IMR-90 (cell line): Measurements from ENCODE around the gene ITGA1. TPM values are rescaled to one million over a fixed set of nuclear protein-coding genes. Genes with fewer than 3 reads are reported as not detected.

ENCODE experiments used
- ATAC-seq: fragments of 200-7000 bp; cut with Tn5 transposase; 2 replicates; pipeline ENCODE4 v1.9.1; 2020; ENCODE audit warnings: low read depth, mild to moderate bottlenecking, moderate library complexity
- BruUV-seq: library from RNA; stranded (reverse); fragments of 400-500 nt; replicated peaks from 2 replicates; lab custom pipeline; 2021; lab: Mats Ljungman, UMichigan
- CTCF ChIA-PET: fragments of 300-600 bp; formaldehyde crosslinking; extraction: SDS; loops from one replicate; lab custom pipeline; 2021; ENCODE audit warnings: antibody characterized with exemption; lab: Yijun Ruan, JAX
- POLR2A ChIA-PET: fragments of 300-600 bp; sonication (Branson Sonifier 250); formaldehyde crosslinking; loops from one replicate; lab custom pipeline; 2022; ENCODE audit warnings: antibody characterized with exemption; ENCODE audit not compliant: unreplicated experiment; lab: Charles Lee
- DNase-seq: peaks from one replicate; pipeline ENCODE4 v3.0.0; 2013
- H2AFZ ChIP-seq: replicated peaks from 2 replicates; pipeline ENCODE3; 2013; ENCODE audit warnings: low read length, mild to moderate bottlenecking; ENCODE audit not compliant: poor library complexity
- H2AK5ac ChIP-seq: 2 replicates; pipeline ENCODE4 v1.6.1; 2013; ENCODE audit warnings: low read depth, low read length, inconsistent platforms
- H2AK9ac ChIP-seq: replicated peaks from 2 replicates; pipeline ENCODE3; 2013; ENCODE audit warnings: mild to moderate bottlenecking, low read depth, low read length, moderate library complexity; ENCODE audit not compliant: poor library complexity
- H2BK120ac ChIP-seq: 2 replicates; pipeline ENCODE4 v1.6.1; 2013; ENCODE audit warnings: low read depth, low read length, inconsistent platforms
- H2BK15ac ChIP-seq: 3 replicates; pipeline ENCODE4 v1.6.1; 2013; ENCODE audit warnings: low read depth, low read length, inconsistent platforms
- H2BK20ac ChIP-seq: 2 replicates; pipeline ENCODE4 v1.6.1; 2013; ENCODE audit warnings: low read depth, mild to moderate bottlenecking, inconsistent platforms, low read length, moderate library complexity
- H2BK5ac ChIP-seq: 2 replicates; pipeline ENCODE4 v1.6.1; 2013; ENCODE audit warnings: mild to moderate bottlenecking, low read depth, low read length, inconsistent platforms; ENCODE audit not compliant: poor library complexity, severe bottlenecking
- H3K14ac ChIP-seq: replicated peaks from 2 replicates; pipeline ENCODE4 v1.6.1; 2013; ENCODE audit warnings: low read depth, low read length, inconsistent platforms
- H3K18ac ChIP-seq: 2 replicates; pipeline ENCODE4 v1.6.1; 2013; ENCODE audit warnings: low read depth, low read length, control low read depth
- H3K23ac ChIP-seq: 2 replicates; pipeline ENCODE4 v1.6.1; 2013; ENCODE audit warnings: low read depth, low read length, inconsistent platforms
- H3K27ac ChIP-seq: 2 replicates; pipeline ENCODE4 v1.5.1; 2013; ENCODE audit warnings: mild to moderate bottlenecking, control low read depth, low read length; ENCODE audit not compliant: insufficient read depth
- H3K27me3 ChIP-seq: 2 replicates; pipeline ENCODE4 v1.6.1; 2013; ENCODE audit warnings: low read length; ENCODE audit not compliant: control insufficient read depth, insufficient read depth
- H3K36me3 ChIP-seq: 2 replicates; pipeline ENCODE4 v1.6.1; 2013; ENCODE audit warnings: low read length, mixed read lengths; ENCODE audit not compliant: control insufficient read depth, insufficient read depth
- H3K4ac ChIP-seq: 2 replicates; pipeline ENCODE4 v1.6.1; 2013; ENCODE audit warnings: low read depth, low read length, inconsistent platforms
- H3K4me1 ChIP-seq: 2 replicates; pipeline ENCODE4 v1.6.1; 2013; ENCODE audit warnings: low read length, mixed read lengths; ENCODE audit not compliant: control insufficient read depth, insufficient read depth
- H3K4me2 ChIP-seq: 2 replicates; pipeline ENCODE4 v1.6.1; 2013; ENCODE audit warnings: low read depth, mild to moderate bottlenecking, control low read depth, low read length, moderate library complexity
- H3K4me3 ChIP-seq: 2 replicates; pipeline ENCODE4 v1.5.1; 2013; ENCODE audit warnings: low read depth, mild to moderate bottlenecking, control low read depth, low read length, moderate library complexity; ENCODE audit not compliant: insufficient read depth
- H3K56ac ChIP-seq: 2 replicates; pipeline ENCODE4 v1.6.1; 2013; ENCODE audit warnings: low read length, inconsistent platforms; ENCODE audit not compliant: insufficient read depth; ENCODE audit errors: extremely low read depth
- H3K79me1 ChIP-seq, 2 experiments: 2 replicates each; pipeline ENCODE4 v1.6.1; 2013; ENCODE audit warnings: low read length in 2 of 2, inconsistent platforms in 1 of 2, low read depth in 1 of 2
- H3K9ac ChIP-seq: 2 replicates; pipeline ENCODE4 v1.6.1; 2013; ENCODE audit warnings: low read depth, low read length, control low read depth
- H3K9me1 ChIP-seq: 2 replicates; pipeline ENCODE4 v1.6.1; 2013; ENCODE audit warnings: low read length, inconsistent platforms; ENCODE audit not compliant: insufficient read depth
- H3K9me3 ChIP-seq: 2 replicates; pipeline ENCODE4 v1.6.1; 2013; ENCODE audit warnings: low read length; ENCODE audit not compliant: control insufficient read depth, insufficient read depth
- H4K20me1 ChIP-seq: 2 replicates; pipeline ENCODE4 v1.6.1; 2013; ENCODE audit warnings: low read length, inconsistent platforms; ENCODE audit not compliant: insufficient read depth
- H4K5ac ChIP-seq: 2 replicates; pipeline ENCODE4 v1.6.1; 2013; ENCODE audit warnings: mild to moderate bottlenecking, low read depth, low read length, control low read depth
- H4K8ac ChIP-seq, 2 experiments: 2 replicates each; pipeline ENCODE4 v1.6.1; 2013; ENCODE audit warnings: low read depth in 2 of 2, low read length in 2 of 2, control low read depth in 1 of 2, inconsistent platforms in 1 of 2
- H4K91ac ChIP-seq: 2 replicates; pipeline ENCODE4 v1.6.1; 2013; ENCODE audit warnings: low read depth, low read length, inconsistent platforms; ENCODE audit not compliant: insufficient read depth
- BHLHE40 ChIP-seq: fragments of 150-350 bp; IDR thresholded peaks from 2 replicates; pipeline ENCODE4 v1.6.1; 2016; ENCODE audit warnings: mild to moderate bottlenecking, low read depth, low read length
- CHD1 ChIP-seq: IDR thresholded peaks from 2 replicates; pipeline ENCODE4 v1.6.1; 2012; ENCODE audit warnings: low read depth, low read length, improper control_type of control experiment
- FOS ChIP-seq: fragments of 150-350 bp; IDR thresholded peaks from 2 replicates; pipeline ENCODE4 v1.6.1; 2016; ENCODE audit warnings: low read depth, low read length
- MAFK ChIP-seq: IDR thresholded peaks from 2 replicates; pipeline ENCODE4 v1.6.1; 2012; ENCODE audit warnings: low read depth, low read length, improper control_type of control experiment
- MAZ ChIP-seq: IDR thresholded peaks from 2 replicates; pipeline ENCODE4 v1.6.1; 2012; ENCODE audit warnings: low read depth, mild to moderate bottlenecking, low read length, improper control_type of control experiment, moderate library complexity, borderline replicate concordance
- MXI1 ChIP-seq: IDR thresholded peaks from 2 replicates; pipeline ENCODE4 v1.6.1; 2012; ENCODE audit warnings: low read depth, mild to moderate bottlenecking, low read length, moderate library complexity, borderline replicate concordance
- NFE2L2 ChIP-seq: fragments of 150-350 bp; IDR thresholded peaks from 2 replicates; pipeline ENCODE4 v1.6.1; 2016; ENCODE audit warnings: low read depth, mild to moderate bottlenecking, low read length
- POLR2A ChIP-seq: IDR thresholded peaks from 2 replicates; pipeline ENCODE4 v1.6.1; 2012; ENCODE audit warnings: mild to moderate bottlenecking, low read depth, low read length
- RCOR1 ChIP-seq: IDR thresholded peaks from 2 replicates; pipeline ENCODE4 v1.6.1; 2012; ENCODE audit warnings: mild to moderate bottlenecking, low read length, improper control_type of control experiment; ENCODE audit not compliant: insufficient replicate concordance
- RFX5 ChIP-seq: IDR thresholded peaks from 2 replicates; pipeline ENCODE4 v1.8.0; 2012; ENCODE audit warnings: low read depth, mild to moderate bottlenecking, low read length, moderate library complexity
- SMC3 ChIP-seq: fragments of 150-350 bp; IDR thresholded peaks from 2 replicates; pipeline ENCODE4 v1.6.1; 2016; ENCODE audit warnings: low read depth, mild to moderate bottlenecking, antibody characterized with exemption, low read length, moderate library complexity
- WGBS, 2 experiments: methylation state at CpG; one replicate each; pipeline versions ENCODE4 v1.1.5 to v1.1.7; 2013; ENCODE audit warnings: missing lambda C conversion rate in 2 of 2; ENCODE audit not compliant: insufficient read length in 1 of 2; ENCODE audit errors: extremely low coverage in 2 of 2; 5-methylcytosine and 5-hydroxymethylcytosine counted together
- dilution Hi-C: fragments of 300-500 bp; cut with HindIII; formaldehyde crosslinking; loops from one replicate; pipeline ENCODE4 v1.14.3; 2018; ENCODE audit warnings: low sequenced_read_pairs; ENCODE audit not compliant: unreplicated experiment
- in situ Hi-C: fragments of 300-500 bp; cut with MboI; formaldehyde crosslinking; loops from 3 replicates; pipeline ENCODE4 v1.14.3; 2019; ENCODE audit warnings: low sequenced_read_pairs, inconsistent platforms, mixed read lengths
- intact Hi-C: fragments of 100-400 bp; cut with micrococcal nuclease; formaldehyde crosslinking; loops from 2 replicates; pipeline ENCODE4 v1.10.0; 2022
- polyA plus RNA-seq, 3 experiments: library from polyadenylated mRNA; depleted of rRNA; stranded (reverse); fragments of >200 nt; gene quantifications; 2 replicates each; pipeline ENCODE4 v1.2.3, GENCODE V29; 2012; ENCODE audit warnings: low replicate concordance in 1 of 3
- total RNA-seq: library from RNA; depleted of rRNA; stranded (reverse); fragments of >200 nt; gene quantifications from 2 replicates; pipeline ENCODE4 v1.2.3, GENCODE V29; 2012
- TF ChIP-seq, protein P1 (sequence below): fragments of 150-350 bp; IDR thresholded peaks from 2 replicates; pipeline ENCODE4 v1.6.1; 2017; ENCODE audit warnings: mild to moderate bottlenecking, antibody characterized with exemption, low read length, low read depth
- TF ChIP-seq, protein P2 (sequence below): conservative IDR thresholded peaks from 2 replicates; pipeline ENCODE4 v1.5.1; 2012; ENCODE audit warnings: mild to moderate bottlenecking, low read depth, low read length, improper control_type of control experiment
- TF ChIP-seq, protein P3 (sequence below): fragments of 150-350 bp; IDR thresholded peaks from 2 replicates; pipeline ENCODE4 v1.6.1; 2016; ENCODE audit warnings: low read depth, mild to moderate bottlenecking, low read length, moderate library complexity, borderline replicate concordance

ITGA1 gene
- total and polyA plus RNA-seq, 2 of the 4 experiments (the other 2 are of a cell fraction) = 22.3 to 95.2 TPM

DNA sequence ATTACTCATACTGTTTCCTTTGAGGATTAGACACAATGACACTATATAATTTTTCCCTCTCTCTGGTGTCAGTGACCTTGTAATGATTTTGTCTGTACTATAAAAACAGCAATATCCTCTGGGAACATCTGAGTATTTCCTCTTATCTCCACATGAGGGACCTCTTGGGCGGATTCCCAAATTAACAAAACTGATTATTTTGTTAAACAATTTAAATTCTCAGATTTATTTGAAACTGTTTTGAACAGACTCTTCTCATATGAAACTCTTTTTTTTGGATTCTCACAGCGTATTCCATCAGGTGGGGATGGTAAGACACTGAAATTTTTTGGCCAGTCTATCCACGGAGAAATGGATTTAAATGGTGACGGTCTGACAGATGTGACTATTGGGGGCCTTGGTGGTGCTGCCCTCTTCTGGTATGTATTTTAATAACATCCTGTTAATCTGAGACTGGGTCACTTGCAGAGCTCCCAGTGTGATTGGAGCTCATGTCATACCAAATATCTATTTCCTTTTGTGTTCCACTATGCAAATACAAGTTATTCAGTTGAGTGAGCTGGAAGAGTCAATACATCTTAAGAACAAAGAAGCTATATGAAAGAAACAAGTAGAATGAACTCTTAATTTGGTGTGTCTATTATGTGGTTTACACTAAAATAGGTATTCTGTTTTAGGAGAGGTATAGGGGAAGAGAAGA is 127.6 kb downstream of the ITGA1 start:
- no peak overlapping the region for H2AFZ ChIP-seq
- peak overlapping the region; percentile 64; the same call in 1 of the 2 replicates for H2BK120ac ChIP-seq
- no peak overlapping the region for H4K91ac ChIP-seq
- no peak overlapping the region for H4K5ac ChIP-seq
- peak overlapping the region; percentile 32; the same call in 1 of the 2 replicates for H3K4ac ChIP-seq
- H3K18ac ChIP-seq = 0 out of 2 replicates have a peak overlapping the region, but pooled peaks have one; percentile 8
- no peaks in the 10 kb centered on the region; the same call in 1 of the 2 replicates for H3K4me1 ChIP-seq
- no peak overlapping the region for H3K14ac ChIP-seq
- ATAC-seq (peak; percentile 96), DNase-seq (peak; percentile 75)
- no peak overlapping the region for H2AK9ac ChIP-seq
- no peak overlapping the region for H2BK15ac ChIP-seq
- peaks cover 6 to 11% of the 10 kb centered on the region in 2 experiments; a peak in 3 of 4 replicates for H3K79me1 ChIP-seq
- ChIA-PET CTCF (interaction anchor here (0.6 to 0.9 kb wide), 17 partner anchors 8 to 253 kb away, joined by 3 to 5 read pairs (median 4); partner anchors contain the start of genes ITGA1 and PELO), POLR2A (no interaction called here)
- in situ Hi-C loops (loop anchor here (25.0 kb wide), 1 partner anchor 1953 kb away; no protein-coding TSS in a partner anchor), dilution Hi-C loops (no loop called here), intact Hi-C loops (loop anchor here (1.0 to 5.0 kb wide), 5 partner anchors 111 to 251 kb away; partner anchors contain the start of genes ITGA1 and PELO)
- peaks cover 4% of the 10 kb centered on the region for H3K36me3 ChIP-seq
- H3K4me3 ChIP-seq = peak overlapping the region; percentile 10; the same call in 1 of the 2 replicates
- H3K9ac ChIP-seq = no peak overlapping the region
- H2BK20ac ChIP-seq = no peak overlapping the region
- no peak overlapping the region for H4K8ac ChIP-seq
- no peak overlapping the region for H3K27ac ChIP-seq
- H2AK5ac ChIP-seq = no peak overlapping the region
- H3K4me2 ChIP-seq = peak overlapping the region; percentile 62; the same call in 1 of the 2 replicates
- H3K9me1 ChIP-seq = no peaks in the 10 kb centered on the region; the same call in 1 of the 2 replicates
- H3K27me3 ChIP-seq = no peaks in the 10 kb centered on the region
- no TSS peak for BruUV-seq
- WGBS, 2 experiments = no CpG with 5 or more reads among the region's 4 CpGs
- H3K9me3 ChIP-seq = no peaks in the 10 kb centered on the region
- no peak overlapping the region for H3K23ac ChIP-seq
- H4K20me1 ChIP-seq = no peaks in the 10 kb centered on the region
- peak overlapping the region; percentile 55 for H2BK5ac ChIP-seq
- H3K56ac ChIP-seq = no peak overlapping the region
- TF ChIP-seq NFE2L2 (no peak), BHLHE40 (no peak), FOS (no peak), POLR2A (no peak), SMC3 (peak; percentile 35), RFX5 (no peak), MXI1 (no peak), CHD1 (no peak), RCOR1 (no peak), MAFK (no peak), MAZ (no peak)
- TF ChIP-seq, protein P1, sequence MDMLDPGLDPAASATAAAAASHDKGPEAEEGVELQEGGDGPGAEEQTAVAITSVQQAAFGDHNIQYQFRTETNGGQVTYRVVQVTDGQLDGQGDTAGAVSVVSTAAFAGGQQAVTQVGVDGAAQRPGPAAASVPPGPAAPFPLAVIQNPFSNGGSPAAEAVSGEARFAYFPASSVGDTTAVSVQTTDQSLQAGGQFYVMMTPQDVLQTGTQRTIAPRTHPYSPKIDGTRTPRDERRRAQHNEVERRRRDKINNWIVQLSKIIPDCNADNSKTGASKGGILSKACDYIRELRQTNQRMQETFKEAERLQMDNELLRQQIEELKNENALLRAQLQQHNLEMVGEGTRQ = no peak
- TF ChIP-seq, protein P2, sequence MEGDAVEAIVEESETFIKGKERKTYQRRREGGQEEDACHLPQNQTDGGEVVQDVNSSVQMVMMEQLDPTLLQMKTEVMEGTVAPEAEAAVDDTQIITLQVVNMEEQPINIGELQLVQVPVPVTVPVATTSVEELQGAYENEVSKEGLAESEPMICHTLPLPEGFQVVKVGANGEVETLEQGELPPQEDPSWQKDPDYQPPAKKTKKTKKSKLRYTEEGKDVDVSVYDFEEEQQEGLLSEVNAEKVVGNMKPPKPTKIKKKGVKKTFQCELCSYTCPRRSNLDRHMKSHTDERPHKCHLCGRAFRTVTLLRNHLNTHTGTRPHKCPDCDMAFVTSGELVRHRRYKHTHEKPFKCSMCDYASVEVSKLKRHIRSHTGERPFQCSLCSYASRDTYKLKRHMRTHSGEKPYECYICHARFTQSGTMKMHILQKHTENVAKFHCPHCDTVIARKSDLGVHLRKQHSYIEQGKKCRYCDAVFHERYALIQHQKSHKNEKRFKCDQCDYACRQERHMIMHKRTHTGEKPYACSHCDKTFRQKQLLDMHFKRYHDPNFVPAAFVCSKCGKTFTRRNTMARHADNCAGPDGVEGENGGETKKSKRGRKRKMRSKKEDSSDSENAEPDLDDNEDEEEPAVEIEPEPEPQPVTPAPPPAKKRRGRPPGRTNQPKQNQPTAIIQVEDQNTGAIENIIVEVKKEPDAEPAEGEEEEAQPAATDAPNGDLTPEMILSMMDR = peak; percentile 63
- TF ChIP-seq, protein P3, sequence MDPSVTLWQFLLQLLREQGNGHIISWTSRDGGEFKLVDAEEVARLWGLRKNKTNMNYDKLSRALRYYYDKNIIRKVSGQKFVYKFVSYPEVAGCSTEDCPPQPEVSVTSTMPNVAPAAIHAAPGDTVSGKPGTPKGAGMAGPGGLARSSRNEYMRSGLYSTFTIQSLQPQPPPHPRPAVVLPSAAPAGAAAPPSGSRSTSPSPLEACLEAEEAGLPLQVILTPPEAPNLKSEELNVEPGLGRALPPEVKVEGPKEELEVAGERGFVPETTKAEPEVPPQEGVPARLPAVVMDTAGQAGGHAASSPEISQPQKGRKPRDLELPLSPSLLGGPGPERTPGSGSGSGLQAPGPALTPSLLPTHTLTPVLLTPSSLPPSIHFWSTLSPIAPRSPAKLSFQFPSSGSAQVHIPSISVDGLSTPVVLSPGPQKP = no peak
